Measurements from ENCODE around the gene LENEP.

The LENEP gene

GRCh38 chr1:154993572-154994268 is at the start of gene LENEP:
Gene LENEP, plus strand, starts transcription at chr1:154993586. Its CDS starts 22 bp downstream, at chr1:154993608.
- no peak for DNase-seq

- peak; percentile 79 for DNase-seq
Observed at GRCh38 chr1:154943649-154944400, 49.6 kb upstream of the LENEP start.

GRCh38 chr1:154944401-154945159 is 48.8 kb upstream of the LENEP start:
- DNase-seq = no peak

- DNase-seq = no peak
Observed at GRCh38 chr1:154945160-154945961, 48.0 kb upstream of the LENEP start.

- DNase-seq = no peak
Observed at GRCh38 chr1:154945962-154946850, 47.2 kb upstream of the LENEP start.

- no peak for DNase-seq
Observed at GRCh38 chr1:154948079-154948478, 45.3 kb upstream of the LENEP start.

GRCh38 chr1:154951901-154952657 is 41.3 kb upstream of the LENEP start:
- no peak for DNase-seq

- DNase-seq = no peak
Observed at GRCh38 chr1:154952664-154953063, 40.7 kb upstream of the LENEP start.

GRCh38 chr1:154953611-154954038 is 39.8 kb upstream of the LENEP start:
- no peak for DNase-seq

GRCh38 chr1:154954541-154954940 is 38.8 kb upstream of the LENEP start:
- no peak for DNase-seq

GRCh38 chr1:154955039-154955717 is 38.2 kb upstream of the LENEP start:
- DNase-seq = peak; percentile 92

GRCh38 chr1:154955718-154956543 is 37.5 kb upstream of the LENEP start, which contains the start of gene PBXIP1:
Gene PBXIP1, minus strand, starts transcription at chr1:154956099. Its CDS starts 2,378 bp downstream, at chr1:154953721.
- DNase-seq = peak; percentile 99

- DNase-seq = no peak
Observed at GRCh38 chr1:154956544-154956941, 36.8 kb upstream of the LENEP start.

GRCh38 chr1:154957091-154957657 is 36.2 kb upstream of the LENEP start:
- DNase-seq = no peak

GRCh38 chr1:154958036-154958435 is 35.4 kb upstream of the LENEP start:
- DNase-seq = no peak

GRCh38 chr1:154958681-154959425 is 34.5 kb upstream of the LENEP start:
- DNase-seq = no peak

GRCh38 chr1:154959426-154959780 is 34.0 kb upstream of the LENEP start:
- DNase-seq = no peak
